ENCODE data around the gene GALNT17. TPM values are rescaled to one million over a fixed set of nuclear protein-coding genes. Genes with fewer than 3 reads are reported as not detected.
"Not testable (repeated sequence)": the region's sequence is repeated elsewhere in the genome, so short reads cannot be mapped to it uniquely, and the experiment has no call there.

GALNT17 gene
- total RNA-seq, 3 donors from 2014 or later, result 0.69 to 17.3 (median 1.6) TPM

GRCh38 chr7:71637578-71637977 is 505.6 kb downstream of the GALNT17 start:
- H3K9me3 ChIP-seq, result peaks cover 32% of the 10 kb centered on the region
- TF ChIP-seq, protein P1, sequence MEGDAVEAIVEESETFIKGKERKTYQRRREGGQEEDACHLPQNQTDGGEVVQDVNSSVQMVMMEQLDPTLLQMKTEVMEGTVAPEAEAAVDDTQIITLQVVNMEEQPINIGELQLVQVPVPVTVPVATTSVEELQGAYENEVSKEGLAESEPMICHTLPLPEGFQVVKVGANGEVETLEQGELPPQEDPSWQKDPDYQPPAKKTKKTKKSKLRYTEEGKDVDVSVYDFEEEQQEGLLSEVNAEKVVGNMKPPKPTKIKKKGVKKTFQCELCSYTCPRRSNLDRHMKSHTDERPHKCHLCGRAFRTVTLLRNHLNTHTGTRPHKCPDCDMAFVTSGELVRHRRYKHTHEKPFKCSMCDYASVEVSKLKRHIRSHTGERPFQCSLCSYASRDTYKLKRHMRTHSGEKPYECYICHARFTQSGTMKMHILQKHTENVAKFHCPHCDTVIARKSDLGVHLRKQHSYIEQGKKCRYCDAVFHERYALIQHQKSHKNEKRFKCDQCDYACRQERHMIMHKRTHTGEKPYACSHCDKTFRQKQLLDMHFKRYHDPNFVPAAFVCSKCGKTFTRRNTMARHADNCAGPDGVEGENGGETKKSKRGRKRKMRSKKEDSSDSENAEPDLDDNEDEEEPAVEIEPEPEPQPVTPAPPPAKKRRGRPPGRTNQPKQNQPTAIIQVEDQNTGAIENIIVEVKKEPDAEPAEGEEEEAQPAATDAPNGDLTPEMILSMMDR (IDR thresholded peaks at IDR 0.05), result no peak
- no peaks in the 10 kb centered on the region for H3K4me1 ChIP-seq (ENCODE audit: low read depth)
- intact Hi-C loops (cut with DNase I, micrococcal nuclease), result no loop called here
- H3K36me3 ChIP-seq (ENCODE audit: low read depth), result no peaks in the 10 kb centered on the region
- DNase-seq (no peak), ATAC-seq (no peak)
- H3K4me3 ChIP-seq, result no peak overlapping the region

GRCh38 chr7:71638108-71638507 is 506.2 kb downstream of the GALNT17 start:
- intact Hi-C loops (cut with DNase I, micrococcal nuclease), result no loop called here
- TF ChIP-seq, protein P1 (IDR thresholded peaks at IDR 0.05), result no peak
- Histone ChIP-seq H3K4me1 (ENCODE audit: low read depth) (no peaks in the 10 kb centered on the region), H3K4me3 (no peak overlapping the region), H3K36me3 (ENCODE audit: low read depth) (no peaks in the 10 kb centered on the region), H3K9me3 (peaks cover 31% of the 10 kb centered on the region)
- DNase-seq, result no peak
- ATAC-seq, result no peak

DNA sequence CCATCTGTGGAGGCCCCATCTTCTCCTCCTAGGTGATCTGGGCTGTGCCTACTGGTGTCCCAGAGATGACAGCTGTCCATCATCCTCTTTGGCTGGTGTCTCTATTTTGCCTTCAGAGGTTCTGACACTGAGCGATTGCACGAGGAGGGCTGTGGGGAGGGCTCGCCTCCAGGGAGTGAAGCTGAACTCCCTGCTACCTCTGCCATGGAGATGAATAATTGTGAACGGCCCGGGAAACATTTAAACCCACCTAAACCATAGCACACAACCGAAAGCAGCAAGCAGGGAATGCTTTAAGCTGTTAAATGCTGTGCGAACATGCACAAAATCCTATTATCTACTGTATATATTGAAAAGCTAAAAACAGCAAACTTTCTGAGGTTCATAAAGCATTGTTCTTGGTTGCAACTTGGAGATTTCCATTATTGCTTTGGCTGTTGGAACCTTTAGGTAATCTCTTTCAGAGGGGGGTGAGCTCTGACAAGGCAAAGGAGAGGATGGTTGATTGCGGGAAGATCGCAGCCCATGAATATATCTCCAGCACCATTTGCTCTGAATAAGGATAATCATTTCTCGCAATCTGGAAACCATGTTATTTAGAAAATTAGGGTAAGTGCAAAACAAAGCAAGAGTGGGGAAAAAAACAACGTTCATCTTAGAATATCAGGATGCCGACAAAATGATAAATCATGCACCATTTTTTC is 507.6 kb downstream of the GALNT17 start:
- Histone ChIP-seq H3K4me1 (ENCODE audit: low read depth) (no peaks in the 10 kb centered on the region), H3K9me3 (peaks cover 23% of the 10 kb centered on the region), H3K4me3 (no peak overlapping the region), H3K36me3 (ENCODE audit: low read depth) (no peaks in the 10 kb centered on the region)
- ATAC-seq, result no peak
- TF ChIP-seq, protein P1 (IDR thresholded peaks at IDR 0.05), result no peak
- DNase-seq, result no peak
- intact Hi-C loops (cut with DNase I, micrococcal nuclease), result no loop called here

DNA sequence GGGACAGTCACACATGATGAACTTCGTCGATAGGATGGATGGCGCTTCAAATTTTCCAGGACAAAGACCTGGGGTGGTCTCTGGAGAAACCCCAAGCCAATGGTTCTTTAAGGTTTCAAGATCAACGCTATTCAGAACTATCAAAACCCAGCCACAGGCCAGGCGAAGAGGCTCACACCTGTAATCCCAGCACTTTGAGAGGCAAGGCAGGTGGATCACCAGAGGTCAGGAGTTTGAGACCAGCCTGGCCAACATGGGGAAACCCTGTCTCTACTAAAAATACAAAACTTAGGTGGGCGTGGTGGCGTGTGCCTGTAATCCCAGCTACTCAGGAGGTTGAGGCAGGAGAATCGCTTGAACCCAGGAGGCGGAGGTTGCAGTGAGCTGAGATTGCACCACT is 511.1 kb downstream of the GALNT17 start:
- ATAC-seq; H3K36me3 ChIP-seq (ENCODE audit: low read depth); H3K4me3 ChIP-seq; H3K4me1 ChIP-seq (ENCODE audit: low read depth); intact Hi-C loops (cut with DNase I, micrococcal nuclease); DNase-seq: not testable (repeated sequence)
- H3K9me3 ChIP-seq, result peaks cover 28% of the 10 kb centered on the region

DNA sequence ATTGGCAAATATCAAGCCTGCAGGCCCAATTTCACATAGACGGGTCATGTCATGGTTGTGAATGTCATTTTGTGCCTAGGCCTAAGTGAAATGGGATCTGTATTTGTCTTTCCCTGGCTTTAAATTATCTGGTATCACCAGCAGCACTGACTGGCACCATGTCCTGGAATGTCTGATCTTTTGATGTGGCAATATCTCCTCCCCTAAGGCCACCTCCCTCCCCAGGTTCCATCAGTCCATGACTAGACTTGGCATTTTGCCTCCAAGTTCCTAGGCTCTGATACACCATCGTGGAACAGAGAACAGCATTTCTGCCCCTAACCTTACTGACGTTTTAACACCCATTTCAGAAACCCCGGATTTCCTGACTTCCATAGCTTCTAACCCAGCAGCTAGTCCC is 513.9 kb downstream of the GALNT17 start:
- no peak for ATAC-seq
- intact Hi-C loops (cut with DNase I, micrococcal nuclease), result no loop called here
- Histone ChIP-seq H3K9me3 (peaks cover 54% of the 10 kb centered on the region), H3K4me3 (no peak overlapping the region), H3K36me3 (ENCODE audit: low read depth) (no peaks in the 10 kb centered on the region), H3K4me1 (ENCODE audit: low read depth) (no peaks in the 10 kb centered on the region)
- DNase-seq, result no peak
- TF ChIP-seq, protein P1 (IDR thresholded peaks at IDR 0.05), result no peak

DNA sequence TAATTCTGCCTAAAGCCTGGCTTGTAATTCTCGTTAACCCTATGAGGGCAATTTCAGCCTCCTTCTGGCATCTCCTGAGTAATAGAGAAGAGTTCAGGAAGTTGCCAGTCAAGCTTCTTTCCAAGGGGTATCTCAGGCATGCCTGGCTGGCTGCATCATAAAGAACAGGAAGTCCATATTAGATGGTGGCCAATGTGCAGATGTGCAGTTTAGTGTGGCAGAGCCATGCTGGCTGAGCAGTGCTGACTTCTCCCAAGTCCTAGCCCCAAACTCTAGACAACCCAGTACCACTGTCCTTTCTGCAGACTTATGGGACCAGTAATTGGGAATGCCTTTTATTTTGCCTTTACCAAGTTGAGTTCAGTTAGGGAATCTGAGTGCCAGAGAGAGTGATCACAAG is 517.9 kb downstream of the GALNT17 start:
- H3K4me1 ChIP-seq (ENCODE audit: low read depth), result no peaks in the 10 kb centered on the region
- no peaks in the 10 kb centered on the region for H3K36me3 ChIP-seq (ENCODE audit: low read depth)
- intact Hi-C loops (cut with DNase I, micrococcal nuclease), result no loop called here
- TF ChIP-seq, protein P1 (IDR thresholded peaks at IDR 0.05), result no peak
- DNase-seq (no peak), ATAC-seq (no peak)
- H3K9me3 ChIP-seq, result peaks cover 59% of the 10 kb centered on the region
- no peak overlapping the region for H3K4me3 ChIP-seq
